ENCODE results near the gene MAPT.

DNA sequence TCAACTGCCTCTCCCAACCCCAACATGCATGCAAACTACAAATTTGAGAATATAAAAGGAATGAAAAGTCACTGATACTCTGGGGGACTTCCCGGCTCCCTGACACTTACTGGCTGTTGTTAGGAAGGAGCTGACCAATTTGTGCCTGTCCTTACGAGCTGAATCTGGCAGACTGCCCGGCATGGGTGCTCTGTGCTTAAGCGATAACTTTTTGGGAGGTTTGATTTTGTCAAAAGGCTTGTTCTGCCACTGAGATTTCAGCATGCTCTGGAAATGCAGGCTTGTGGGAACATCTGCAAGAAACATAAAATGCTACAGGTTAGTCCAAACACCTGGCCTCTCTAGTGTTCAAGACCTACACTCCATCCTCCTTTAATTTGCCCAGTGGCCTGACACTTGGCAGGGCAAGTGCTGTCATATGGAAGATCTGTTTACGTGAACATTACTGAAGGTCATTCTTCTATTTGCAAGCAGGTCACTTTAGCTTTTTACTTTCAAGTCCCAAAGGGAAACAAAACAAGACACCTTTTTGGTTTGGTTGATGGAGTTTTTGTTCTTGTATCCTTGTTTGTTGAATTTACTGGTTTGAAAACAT lies 145.3 kb downstream of the MAPT start:
- TF ChIP-seq, protein P1, sequence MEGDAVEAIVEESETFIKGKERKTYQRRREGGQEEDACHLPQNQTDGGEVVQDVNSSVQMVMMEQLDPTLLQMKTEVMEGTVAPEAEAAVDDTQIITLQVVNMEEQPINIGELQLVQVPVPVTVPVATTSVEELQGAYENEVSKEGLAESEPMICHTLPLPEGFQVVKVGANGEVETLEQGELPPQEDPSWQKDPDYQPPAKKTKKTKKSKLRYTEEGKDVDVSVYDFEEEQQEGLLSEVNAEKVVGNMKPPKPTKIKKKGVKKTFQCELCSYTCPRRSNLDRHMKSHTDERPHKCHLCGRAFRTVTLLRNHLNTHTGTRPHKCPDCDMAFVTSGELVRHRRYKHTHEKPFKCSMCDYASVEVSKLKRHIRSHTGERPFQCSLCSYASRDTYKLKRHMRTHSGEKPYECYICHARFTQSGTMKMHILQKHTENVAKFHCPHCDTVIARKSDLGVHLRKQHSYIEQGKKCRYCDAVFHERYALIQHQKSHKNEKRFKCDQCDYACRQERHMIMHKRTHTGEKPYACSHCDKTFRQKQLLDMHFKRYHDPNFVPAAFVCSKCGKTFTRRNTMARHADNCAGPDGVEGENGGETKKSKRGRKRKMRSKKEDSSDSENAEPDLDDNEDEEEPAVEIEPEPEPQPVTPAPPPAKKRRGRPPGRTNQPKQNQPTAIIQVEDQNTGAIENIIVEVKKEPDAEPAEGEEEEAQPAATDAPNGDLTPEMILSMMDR (IDR thresholded peaks at IDR 0.05): no peak
- TF ChIP-seq EZH2 (IDR thresholded peaks at IDR 0.05): no peak
